Measurements from ENCODE around the gene POLG.

The POLG gene

DNA sequence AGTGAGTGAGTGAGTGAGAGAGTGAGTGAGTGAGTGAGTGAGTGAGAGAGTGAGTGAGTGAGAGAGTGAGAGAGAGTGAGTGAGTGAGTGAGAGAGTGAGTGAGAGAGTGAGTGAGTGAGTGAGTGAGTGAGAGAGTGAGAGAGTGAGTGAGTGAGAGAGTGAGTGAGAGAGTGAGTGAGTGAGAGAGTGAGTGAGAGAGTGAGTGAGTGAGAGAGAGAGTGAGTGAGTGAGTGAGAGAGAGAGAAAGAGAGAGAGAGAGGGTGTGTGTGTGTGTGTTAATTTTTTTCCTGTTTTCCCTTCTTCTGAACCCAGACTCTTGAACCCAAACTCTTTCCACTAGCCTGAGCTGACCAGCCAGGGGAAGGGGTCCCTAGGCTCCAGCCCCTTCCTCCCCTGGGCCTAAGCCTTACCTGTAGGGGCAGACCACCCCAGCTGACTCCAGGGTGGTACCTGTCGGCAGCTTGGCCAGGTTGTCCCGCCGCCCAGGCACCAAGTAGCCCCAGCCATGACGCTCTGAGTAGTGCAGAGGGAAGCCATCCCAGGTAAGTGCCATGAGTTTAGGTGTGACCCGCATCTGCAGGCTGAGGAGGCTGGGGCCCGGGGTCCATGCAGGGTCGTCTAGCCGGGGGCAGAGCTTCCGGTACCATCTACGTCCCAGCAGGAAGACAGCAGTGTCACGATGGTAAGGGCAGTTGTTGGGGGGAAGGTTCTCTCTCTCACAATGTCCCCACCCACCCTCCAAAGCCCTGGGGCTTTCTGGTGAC is 9.4 kb downstream of the POLG start:
- peak overlapping the region in 1 of 5 donors; percentile 26 for H3K9ac ChIP-seq (ENCODE audit: low read length in 5 of 5)

DNA sequence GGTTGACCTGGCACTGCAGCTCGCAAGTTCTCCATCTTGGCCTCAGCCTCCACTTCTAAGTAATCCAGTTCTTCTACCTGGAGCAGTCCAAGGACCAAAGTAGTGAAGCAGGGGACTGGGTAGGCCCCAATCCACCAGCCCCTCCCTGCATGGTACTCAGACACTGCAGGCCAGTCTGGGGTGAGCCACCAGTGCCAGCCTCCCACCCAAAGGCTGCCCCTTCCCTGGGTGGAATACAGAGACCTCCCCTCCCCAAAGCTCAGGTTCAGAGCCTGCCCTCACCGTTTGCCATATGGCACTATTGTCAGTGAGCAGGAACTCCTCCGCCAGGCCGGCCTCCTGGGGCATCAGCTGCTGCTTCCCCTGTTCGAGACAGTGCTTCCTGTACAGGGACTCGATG is 10.8 kb downstream of the POLG start:
- Histone ChIP-seq H3K4me1 (ENCODE audit: control insufficient read depth in 5 of 5, insufficient read depth in 5 of 5, low read length in 5 of 5) (peaks cover 2 to 17% (median 9%) of the 10 kb centered on the region in 5 donors), H3K36me3 (ENCODE audit: control insufficient read depth in 5 of 5, insufficient read depth in 5 of 5, low read length in 5 of 5) (peaks cover 12 to 100% (median 99%) of the 10 kb centered on the region in 5 donors), H3K27me3 (ENCODE audit: control insufficient read depth in 5 of 5, insufficient read depth in 4 of 5, low read length in 5 of 5) (no peaks in the 10 kb centered on the region), H3K27ac (ENCODE audit: low read depth, low read length) (no peak overlapping the region), H3K4me3 (ENCODE audit: low read depth in 1 of 5, low read length in 5 of 5) (no peak overlapping the region), H3K9ac (ENCODE audit: low read length in 5 of 5) (no peak overlapping the region), H3K9me3 (ENCODE audit: control insufficient read depth in 5 of 5, low read length in 5 of 5) (no peaks in the 10 kb centered on the region)

More for the DNA sequence above, 9.4 kb downstream of the POLG start:
- Histone ChIP-seq H3K9me3 (ENCODE audit: control insufficient read depth in 5 of 5, low read length in 5 of 5) (no peaks in the 10 kb centered on the region), H3K27me3 (ENCODE audit: control insufficient read depth in 5 of 5, insufficient read depth in 4 of 5, low read length in 5 of 5) (no peaks in the 10 kb centered on the region), H3K36me3 (ENCODE audit: control insufficient read depth in 5 of 5, insufficient read depth in 5 of 5, low read length in 5 of 5) (peaks cover 9 to 100% (median 99%) of the 10 kb centered on the region in 5 donors), H3K4me3 (ENCODE audit: low read depth in 1 of 5, low read length in 5 of 5) (no peak overlapping the region), H3K4me1 (ENCODE audit: control insufficient read depth in 5 of 5, insufficient read depth in 5 of 5, low read length in 5 of 5) (peaks cover 4 to 31% (median 23%) of the 10 kb centered on the region in 5 donors), H3K27ac (ENCODE audit: low read depth, low read length) (no peak overlapping the region)

DNA sequence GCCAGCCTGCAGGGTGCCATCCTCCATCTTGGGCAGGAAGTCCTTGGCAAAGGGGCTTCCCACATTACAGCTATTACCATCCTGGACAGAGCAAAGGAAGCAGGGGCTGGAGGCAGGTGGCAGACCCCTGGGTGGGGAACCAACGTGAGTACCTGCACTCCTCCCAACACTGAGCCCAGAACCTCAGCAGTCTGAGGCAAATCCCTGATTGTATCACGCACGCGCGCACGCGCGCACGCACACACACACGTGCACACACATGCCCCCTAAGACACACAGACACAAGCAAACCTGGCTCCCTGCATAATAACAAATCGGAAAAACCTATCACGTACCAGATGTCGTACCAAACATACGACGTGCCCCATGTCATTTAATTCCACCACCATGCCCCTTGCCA is 11.8 kb downstream of the POLG start:
- Histone ChIP-seq H3K27ac (ENCODE audit: low read depth, low read length) (no peak overlapping the region), H3K9me3 (ENCODE audit: control insufficient read depth in 5 of 5, low read length in 5 of 5) (no peaks in the 10 kb centered on the region), H3K9ac (ENCODE audit: low read length in 5 of 5) (no peak overlapping the region), H3K27me3 (ENCODE audit: control insufficient read depth in 5 of 5, insufficient read depth in 4 of 5, low read length in 5 of 5) (no peaks in the 10 kb centered on the region), H3K36me3 (ENCODE audit: control insufficient read depth in 5 of 5, insufficient read depth in 5 of 5, low read length in 5 of 5) (peaks cover 15 to 100% (median 97%) of the 10 kb centered on the region in 5 donors), H3K4me3 (ENCODE audit: low read depth in 1 of 5, low read length in 5 of 5) (no peak overlapping the region), H3K4me1 (ENCODE audit: control insufficient read depth in 5 of 5, insufficient read depth in 5 of 5, low read length in 5 of 5) (peaks cover 0 to 10% (median 5%) of the 10 kb centered on the region in 5 donors)

DNA sequence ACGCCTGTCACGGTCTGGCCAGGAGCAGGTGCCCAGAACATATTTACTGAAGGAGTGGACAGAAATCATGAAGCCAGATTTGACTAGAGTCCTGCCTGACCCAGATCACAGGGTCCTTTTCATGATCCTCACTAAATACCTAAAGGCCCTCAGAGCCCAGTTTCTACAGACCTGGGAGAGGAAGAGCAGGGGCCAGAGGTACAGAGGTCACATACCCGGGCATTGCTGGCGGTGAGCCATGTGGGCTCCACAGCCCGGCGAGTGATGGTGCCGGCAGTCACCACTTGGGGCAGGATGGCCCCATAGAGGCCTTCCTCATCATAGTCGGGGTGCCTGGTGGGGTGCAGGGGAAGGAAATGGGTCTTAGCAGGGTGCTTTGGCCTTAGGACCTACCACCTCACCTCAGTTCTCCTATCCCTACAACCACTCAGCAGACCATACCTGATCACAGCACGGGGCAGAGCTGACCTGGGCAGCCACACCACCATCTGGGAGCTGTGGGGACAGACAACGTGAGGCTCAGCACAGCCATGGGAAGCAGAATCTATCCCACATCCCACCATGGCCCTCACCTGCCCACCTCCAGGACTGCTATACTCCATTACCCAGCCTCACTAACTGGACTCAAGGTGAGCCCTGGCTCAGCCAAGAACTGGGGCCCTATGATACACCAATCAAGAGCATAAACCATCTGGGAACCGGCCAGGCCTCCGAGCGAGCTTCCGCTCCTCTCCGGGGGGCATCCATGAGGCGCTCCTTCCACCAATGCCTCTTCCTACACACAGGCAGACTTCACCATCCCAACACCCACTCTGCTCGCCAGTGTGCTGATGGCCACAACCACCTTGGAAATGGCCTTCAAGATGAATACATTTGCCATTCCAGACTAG is 12.9 kb downstream of the POLG start:
- no peaks in the 10 kb centered on the region for H3K27me3 ChIP-seq (ENCODE audit: control insufficient read depth in 5 of 5, insufficient read depth in 4 of 5, low read length in 5 of 5)
- H3K9ac ChIP-seq (ENCODE audit: low read length in 5 of 5), result no peak overlapping the region
- no peaks in the 10 kb centered on the region for H3K9me3 ChIP-seq (ENCODE audit: control insufficient read depth in 5 of 5, low read length in 5 of 5)
- no peak overlapping the region for H3K27ac ChIP-seq (ENCODE audit: low read depth, low read length)
- peaks cover 0 to 10% (median 5%) of the 10 kb centered on the region in 5 donors for H3K4me1 ChIP-seq (ENCODE audit: control insufficient read depth in 5 of 5, insufficient read depth in 5 of 5, low read length in 5 of 5)
- H3K4me3 ChIP-seq (ENCODE audit: low read depth in 1 of 5, low read length in 5 of 5), result no peak overlapping the region
- peaks cover 24 to 100% (median 98%) of the 10 kb centered on the region in 5 donors for H3K36me3 ChIP-seq (ENCODE audit: control insufficient read depth in 5 of 5, insufficient read depth in 5 of 5, low read length in 5 of 5)

DNA sequence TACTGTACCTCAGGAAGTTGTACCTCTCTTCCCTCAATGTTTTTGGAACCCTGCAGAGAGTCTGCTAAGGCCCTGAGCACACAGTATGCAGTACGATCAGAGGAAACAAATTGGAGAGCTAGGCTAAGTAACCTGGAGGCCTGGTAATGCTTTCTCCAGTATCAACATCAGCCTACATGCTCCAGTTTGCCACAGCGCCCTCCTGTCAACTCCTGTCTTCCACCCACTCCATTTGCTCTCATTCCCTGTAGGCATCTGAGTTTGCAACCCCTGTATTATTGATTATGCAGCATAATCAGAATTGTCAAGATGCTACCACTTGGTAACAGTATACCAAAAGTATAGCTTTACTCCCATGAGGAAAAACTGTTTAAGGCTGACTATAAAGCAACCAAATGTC is 14.4 kb downstream of the POLG start:
- Histone ChIP-seq H3K9ac (ENCODE audit: low read length in 5 of 5) (no peak overlapping the region), H3K27ac (ENCODE audit: low read depth, low read length) (no peak overlapping the region), H3K36me3 (ENCODE audit: control insufficient read depth in 5 of 5, insufficient read depth in 5 of 5, low read length in 5 of 5) (peaks cover 37 to 100% (median 97%) of the 10 kb centered on the region in 5 donors), H3K9me3 (ENCODE audit: control insufficient read depth in 5 of 5, low read length in 5 of 5) (no peaks in the 10 kb centered on the region), H3K4me3 (ENCODE audit: low read depth in 1 of 5, low read length in 5 of 5) (no peak overlapping the region), H3K27me3 (ENCODE audit: control insufficient read depth in 5 of 5, insufficient read depth in 4 of 5, low read length in 5 of 5) (no peaks in the 10 kb centered on the region), H3K4me1 (ENCODE audit: control insufficient read depth in 5 of 5, insufficient read depth in 5 of 5, low read length in 5 of 5) (peaks cover 0 to 10% (median 5%) of the 10 kb centered on the region in 5 donors)

DNA sequence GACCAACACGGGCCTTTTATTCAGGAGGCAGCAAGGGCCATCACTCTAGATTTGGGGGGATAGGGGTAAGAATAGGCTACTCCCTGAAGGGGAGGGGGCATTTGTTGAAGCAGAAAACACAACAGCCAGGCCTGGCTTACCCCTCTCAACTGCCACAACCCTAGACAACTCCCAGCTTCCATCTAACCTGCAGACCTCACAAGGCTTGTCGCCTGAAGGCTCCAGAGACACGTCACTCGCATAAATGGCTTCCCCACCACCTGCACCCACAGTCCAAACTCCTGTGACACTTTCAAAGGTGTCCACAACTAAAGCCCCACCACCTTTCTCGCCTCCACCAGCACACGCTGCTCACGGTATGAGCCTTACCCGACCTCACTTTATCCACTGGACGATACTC is 14.9 kb downstream of the POLG start:
- Histone ChIP-seq H3K27me3 (ENCODE audit: control insufficient read depth in 5 of 5, insufficient read depth in 4 of 5, low read length in 5 of 5) (no peaks in the 10 kb centered on the region), H3K27ac (ENCODE audit: low read depth, low read length) (no peak overlapping the region), H3K4me3 (ENCODE audit: low read depth in 1 of 5, low read length in 5 of 5) (no peak overlapping the region), H3K36me3 (ENCODE audit: control insufficient read depth in 5 of 5, insufficient read depth in 5 of 5, low read length in 5 of 5) (peaks cover 35 to 99% (median 96%) of the 10 kb centered on the region in 5 donors), H3K9me3 (ENCODE audit: control insufficient read depth in 5 of 5, low read length in 5 of 5) (no peaks in the 10 kb centered on the region), H3K4me1 (ENCODE audit: control insufficient read depth in 5 of 5, insufficient read depth in 5 of 5, low read length in 5 of 5) (peaks cover 0 to 11% (median 5%) of the 10 kb centered on the region in 5 donors), H3K9ac (ENCODE audit: low read length in 5 of 5) (no peak overlapping the region)

DNA sequence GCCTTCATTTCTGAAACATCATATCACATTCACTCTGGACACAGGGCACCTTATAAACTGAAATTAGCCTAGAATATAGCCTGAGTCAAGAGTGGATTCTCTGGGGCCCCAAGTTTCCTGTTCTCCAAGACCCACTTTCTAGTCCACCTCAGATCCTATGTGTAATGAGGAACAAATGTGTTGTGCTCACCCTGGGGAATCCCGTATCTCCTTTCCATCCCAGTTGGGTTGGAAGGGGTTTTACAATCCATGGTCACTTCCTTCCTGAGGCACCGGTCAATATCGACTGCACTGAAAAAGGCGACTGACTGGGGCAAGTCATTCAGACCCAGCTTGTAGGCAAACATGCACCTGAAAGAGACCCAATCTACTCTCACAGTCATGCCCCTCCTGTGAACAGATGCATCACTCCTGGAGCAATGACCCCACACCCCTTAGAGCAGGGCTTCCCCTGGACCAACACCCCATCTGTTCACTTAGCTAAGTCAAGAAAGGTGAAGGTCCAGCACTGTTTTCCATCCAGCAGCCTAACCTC is 17.4 kb downstream of the POLG start:
- Histone ChIP-seq H3K9me3 (ENCODE audit: control insufficient read depth in 5 of 5, low read length in 5 of 5) (no peaks in the 10 kb centered on the region), H3K9ac (ENCODE audit: low read length in 5 of 5) (no peak overlapping the region), H3K36me3 (ENCODE audit: control insufficient read depth in 5 of 5, insufficient read depth in 5 of 5, low read length in 5 of 5) (peaks cover 34 to 75% (median 72%) of the 10 kb centered on the region in 5 donors), H3K4me1 (ENCODE audit: control insufficient read depth in 5 of 5, insufficient read depth in 5 of 5, low read length in 5 of 5) (peaks cover 0 to 11% (median 5%) of the 10 kb centered on the region in 5 donors), H3K4me3 (ENCODE audit: low read depth in 1 of 5, low read length in 5 of 5) (no peak overlapping the region), H3K27ac (ENCODE audit: low read depth, low read length) (no peak overlapping the region), H3K27me3 (ENCODE audit: control insufficient read depth in 5 of 5, insufficient read depth in 4 of 5, low read length in 5 of 5) (no peaks in the 10 kb centered on the region)

DNA sequence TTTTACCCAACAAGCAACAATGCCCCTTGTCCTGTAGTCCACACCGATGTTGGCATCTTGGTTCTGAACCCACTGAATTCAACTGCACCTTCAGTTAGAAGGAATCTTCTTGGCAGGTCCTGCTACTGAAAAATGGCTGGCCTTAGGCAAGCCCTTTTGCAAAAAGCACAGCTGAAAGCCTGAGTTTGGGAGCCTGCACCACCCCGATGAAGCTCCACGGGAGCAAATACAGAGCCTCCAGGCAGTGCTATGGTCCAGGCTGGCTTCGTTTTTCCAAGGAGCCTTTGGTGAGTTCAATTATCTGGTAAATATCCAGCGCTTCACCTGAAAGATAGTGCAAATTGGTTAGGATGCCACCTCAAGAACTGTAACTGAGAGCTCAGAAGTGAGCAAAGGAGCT is 18.1 kb downstream of the POLG start:
- no peak overlapping the region for H3K27ac ChIP-seq (ENCODE audit: low read depth, low read length)
- no peaks in the 10 kb centered on the region for H3K9me3 ChIP-seq (ENCODE audit: control insufficient read depth in 5 of 5, low read length in 5 of 5)
- no peaks in the 10 kb centered on the region for H3K27me3 ChIP-seq (ENCODE audit: control insufficient read depth in 5 of 5, insufficient read depth in 4 of 5, low read length in 5 of 5)
- H3K4me1 ChIP-seq (ENCODE audit: control insufficient read depth in 5 of 5, insufficient read depth in 5 of 5, low read length in 5 of 5), result peaks cover 0 to 11% (median 1%) of the 10 kb centered on the region in 5 donors
- H3K36me3 ChIP-seq (ENCODE audit: control insufficient read depth in 5 of 5, insufficient read depth in 5 of 5, low read length in 5 of 5), result peaks cover 34 to 67% (median 64%) of the 10 kb centered on the region in 5 donors
- no peak overlapping the region for H3K9ac ChIP-seq (ENCODE audit: low read length in 5 of 5)
- H3K4me3 ChIP-seq (ENCODE audit: low read depth in 1 of 5, low read length in 5 of 5), result no peak overlapping the region

DNA sequence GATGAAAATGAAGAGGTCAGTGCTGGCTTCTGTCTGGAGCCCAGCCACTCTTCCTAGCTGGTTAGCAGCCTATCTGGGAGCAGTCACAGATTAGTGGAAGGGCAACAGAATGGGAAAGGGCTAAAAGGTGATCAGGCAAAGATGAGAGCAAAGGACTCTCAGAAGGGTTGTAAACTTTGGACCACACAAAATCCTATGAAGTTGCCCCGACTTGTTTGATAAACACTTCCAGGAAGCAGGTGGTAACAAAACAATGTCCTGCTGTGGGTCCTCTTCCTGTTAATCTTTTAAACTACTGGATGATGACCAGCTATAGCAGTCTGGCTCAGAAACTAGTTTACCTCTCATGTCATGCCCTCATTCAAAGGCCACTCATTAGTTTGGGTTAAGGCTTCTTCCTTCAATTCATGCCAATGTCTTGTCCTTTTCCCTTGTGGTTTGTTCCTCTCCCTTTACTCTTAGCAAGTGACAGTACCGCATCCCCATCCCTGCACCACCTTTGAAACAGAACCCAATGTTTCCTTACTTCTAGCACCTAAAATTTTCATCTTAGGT is 19.2 kb downstream of the POLG start:
- Histone ChIP-seq H3K9me3 (ENCODE audit: control insufficient read depth in 5 of 5, low read length in 5 of 5) (no peaks in the 10 kb centered on the region), H3K27ac (ENCODE audit: low read depth, low read length) (no peak overlapping the region), H3K36me3 (ENCODE audit: control insufficient read depth in 5 of 5, insufficient read depth in 5 of 5, low read length in 5 of 5) (peaks cover 33 to 57% (median 54%) of the 10 kb centered on the region in 5 donors), H3K4me1 (ENCODE audit: control insufficient read depth in 5 of 5, insufficient read depth in 5 of 5, low read length in 5 of 5) (peaks cover 0 to 11% (median 0%) of the 10 kb centered on the region in 5 donors), H3K9ac (ENCODE audit: low read length in 5 of 5) (no peak overlapping the region), H3K27me3 (ENCODE audit: control insufficient read depth in 5 of 5, insufficient read depth in 4 of 5, low read length in 5 of 5) (no peaks in the 10 kb centered on the region), H3K4me3 (ENCODE audit: low read depth in 1 of 5, low read length in 5 of 5) (no peak overlapping the region)

Data from subcutaneous abdominal adipose tissue (tissue), 5 donors.